GM12801 (cell line): ENCODE measurements around the gene SLC25A51.

ENCODE experiments used
- TF ChIP-seq, protein P1 (sequence below): IDR thresholded peaks from one replicate; pipeline ENCODE4 v1.5.1; 2011; ENCODE audit warnings: control low read depth; ENCODE audit not compliant: insufficient read length; ENCODE audit errors: extremely low read depth

The SLC25A51 gene

DNA sequence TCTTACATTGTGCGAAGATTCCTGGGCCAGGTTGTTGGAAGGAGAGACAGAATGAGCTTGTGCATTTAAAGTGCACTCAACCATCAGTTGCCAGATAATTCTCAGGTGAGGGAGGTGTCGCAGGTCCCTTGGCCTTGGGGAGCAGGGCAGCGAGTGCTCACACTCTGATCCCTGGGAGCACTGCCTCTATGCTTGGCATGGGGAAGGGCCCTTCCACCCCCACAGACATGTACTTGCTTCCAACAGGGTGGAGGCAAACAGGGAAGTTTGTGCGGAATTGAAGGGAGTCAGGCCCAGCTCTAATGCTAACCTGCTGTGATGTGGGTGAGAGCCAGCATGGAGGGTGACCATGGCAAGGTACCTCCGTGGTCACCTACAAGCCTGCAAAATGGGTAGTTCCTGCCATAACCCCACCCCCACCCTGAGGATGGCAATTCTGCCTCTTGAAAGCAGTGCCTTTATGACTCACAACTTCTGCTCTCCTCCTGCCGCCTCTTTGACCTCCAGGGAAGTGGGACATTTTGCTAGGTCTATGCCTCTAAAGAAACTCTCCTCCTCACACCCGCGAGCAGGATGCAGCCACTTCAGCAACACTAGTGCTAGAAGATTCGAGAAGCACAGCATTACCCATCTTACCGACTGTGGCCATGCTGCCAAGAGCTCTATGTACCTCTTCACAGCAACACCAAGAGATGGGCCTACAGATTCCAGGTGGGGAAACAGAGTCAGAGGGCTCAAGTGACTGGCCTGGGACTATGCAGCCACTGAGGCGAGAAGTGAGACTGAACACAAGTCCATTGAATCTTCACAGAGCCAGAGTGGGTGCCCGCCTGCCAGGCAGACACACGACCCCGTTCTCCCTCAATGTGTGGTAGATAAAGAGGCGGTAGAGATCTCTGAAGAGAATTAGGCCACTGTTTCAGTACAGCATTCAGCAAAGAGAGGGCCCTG is 22.1 kb upstream of the SLC25A51 start:
- TF ChIP-seq, protein P1, sequence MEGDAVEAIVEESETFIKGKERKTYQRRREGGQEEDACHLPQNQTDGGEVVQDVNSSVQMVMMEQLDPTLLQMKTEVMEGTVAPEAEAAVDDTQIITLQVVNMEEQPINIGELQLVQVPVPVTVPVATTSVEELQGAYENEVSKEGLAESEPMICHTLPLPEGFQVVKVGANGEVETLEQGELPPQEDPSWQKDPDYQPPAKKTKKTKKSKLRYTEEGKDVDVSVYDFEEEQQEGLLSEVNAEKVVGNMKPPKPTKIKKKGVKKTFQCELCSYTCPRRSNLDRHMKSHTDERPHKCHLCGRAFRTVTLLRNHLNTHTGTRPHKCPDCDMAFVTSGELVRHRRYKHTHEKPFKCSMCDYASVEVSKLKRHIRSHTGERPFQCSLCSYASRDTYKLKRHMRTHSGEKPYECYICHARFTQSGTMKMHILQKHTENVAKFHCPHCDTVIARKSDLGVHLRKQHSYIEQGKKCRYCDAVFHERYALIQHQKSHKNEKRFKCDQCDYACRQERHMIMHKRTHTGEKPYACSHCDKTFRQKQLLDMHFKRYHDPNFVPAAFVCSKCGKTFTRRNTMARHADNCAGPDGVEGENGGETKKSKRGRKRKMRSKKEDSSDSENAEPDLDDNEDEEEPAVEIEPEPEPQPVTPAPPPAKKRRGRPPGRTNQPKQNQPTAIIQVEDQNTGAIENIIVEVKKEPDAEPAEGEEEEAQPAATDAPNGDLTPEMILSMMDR = no peak

DNA sequence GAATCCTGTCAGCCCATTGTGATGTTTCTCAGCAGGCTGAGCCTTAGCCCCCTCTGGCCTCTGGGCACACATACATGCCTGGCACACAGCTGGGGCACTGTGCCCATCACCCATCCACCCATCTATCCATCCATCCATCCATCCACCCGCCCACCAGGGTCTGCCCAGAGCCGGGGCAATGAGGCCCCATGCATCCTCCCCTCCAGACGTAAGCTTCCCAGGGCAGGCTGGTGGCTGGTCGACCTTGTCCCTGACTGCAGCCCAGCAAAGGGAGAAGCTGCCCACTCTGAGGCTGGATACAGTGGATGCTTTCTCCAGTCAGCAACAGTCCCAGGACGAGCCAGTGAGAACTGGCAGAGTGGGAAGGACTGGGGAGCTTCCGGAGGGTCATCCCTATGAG is 21.1 kb upstream of the SLC25A51 start:
- TF ChIP-seq, protein P1 = no peak

DNA sequence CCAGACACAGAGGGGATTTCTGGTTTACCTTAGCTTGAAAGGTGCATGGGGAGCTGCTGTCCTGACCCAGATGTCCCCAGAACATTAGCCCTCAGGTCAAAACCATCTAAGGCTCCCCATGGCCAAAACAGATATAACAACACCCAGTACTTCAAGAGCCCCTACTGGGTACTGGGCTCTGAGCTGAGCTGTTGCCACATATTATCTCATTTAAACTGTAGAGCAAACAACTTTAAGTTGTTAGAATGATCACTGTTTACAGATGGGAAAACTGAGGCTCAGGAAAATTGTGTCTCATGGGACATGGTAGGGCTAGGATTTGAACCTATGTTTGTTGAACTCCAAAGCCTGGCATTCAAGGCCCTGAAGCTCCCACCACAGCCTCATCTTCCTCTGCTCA is 20.6 kb upstream of the SLC25A51 start:
- TF ChIP-seq, protein P1 = no peak

DNA sequence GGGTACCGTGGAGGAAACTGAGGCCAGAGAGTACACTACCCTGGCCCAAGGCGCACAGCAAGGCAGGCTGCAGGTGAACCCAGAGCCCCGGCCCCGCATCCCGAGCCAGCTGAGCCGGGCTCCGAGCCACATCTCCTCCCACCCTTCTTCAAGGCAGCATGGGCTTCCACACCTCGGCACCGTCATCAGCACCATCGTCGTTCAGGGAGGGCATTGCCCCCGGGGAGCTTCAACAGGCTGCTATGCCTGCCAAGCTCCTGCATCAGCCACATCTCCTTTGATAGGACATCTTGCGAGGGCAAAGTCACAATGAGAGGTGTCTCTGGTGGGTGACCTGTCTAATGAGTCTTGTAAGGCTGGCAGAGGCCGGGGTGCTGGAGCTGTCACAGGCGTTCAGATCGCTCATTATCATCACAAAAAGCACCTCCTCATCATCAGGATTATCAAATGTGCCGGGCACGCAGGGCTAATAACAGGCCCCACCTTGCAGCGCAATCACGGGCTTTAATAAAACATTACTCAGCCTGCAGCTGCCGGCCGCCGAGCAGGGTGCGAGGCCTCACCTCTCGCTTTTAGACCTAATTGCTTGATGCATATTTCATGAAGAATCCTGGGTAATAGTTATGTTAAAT is 20.0 kb upstream of the SLC25A51 start:
- TF ChIP-seq, protein P1 = no peak

DNA sequence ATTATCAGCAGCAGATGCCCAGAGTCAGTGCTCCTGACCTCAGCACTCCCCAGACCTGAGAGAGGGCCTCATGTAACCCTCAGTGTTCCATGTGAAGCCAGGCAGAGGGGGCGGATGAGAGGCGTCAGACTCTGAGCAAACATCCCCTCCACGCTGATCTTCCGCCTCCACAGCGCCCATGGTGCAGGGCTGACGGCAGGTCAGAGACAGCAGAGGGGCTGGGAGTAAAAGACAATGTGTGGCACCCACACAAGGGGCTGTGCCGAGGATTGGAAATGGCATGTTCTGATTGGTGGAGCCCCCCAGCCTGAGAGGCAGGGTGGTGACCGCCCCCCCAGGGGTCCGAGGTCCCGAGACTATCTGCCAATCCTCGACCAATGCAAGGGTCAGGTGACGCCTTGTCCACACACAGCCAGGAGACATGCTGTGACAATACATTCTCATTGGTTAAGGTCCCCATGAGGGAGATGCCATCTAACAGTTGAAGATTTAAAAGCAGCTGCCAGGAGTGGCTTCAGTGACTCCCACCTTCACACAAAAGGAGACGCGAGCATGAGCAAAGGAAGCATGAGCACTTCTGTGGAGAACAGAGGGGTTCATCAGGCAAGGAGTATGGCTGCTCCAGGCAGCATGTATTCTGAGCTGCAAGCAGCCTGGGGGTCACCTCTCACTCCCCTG is 19.3 kb upstream of the SLC25A51 start:
- TF ChIP-seq, protein P1 = no peak

DNA sequence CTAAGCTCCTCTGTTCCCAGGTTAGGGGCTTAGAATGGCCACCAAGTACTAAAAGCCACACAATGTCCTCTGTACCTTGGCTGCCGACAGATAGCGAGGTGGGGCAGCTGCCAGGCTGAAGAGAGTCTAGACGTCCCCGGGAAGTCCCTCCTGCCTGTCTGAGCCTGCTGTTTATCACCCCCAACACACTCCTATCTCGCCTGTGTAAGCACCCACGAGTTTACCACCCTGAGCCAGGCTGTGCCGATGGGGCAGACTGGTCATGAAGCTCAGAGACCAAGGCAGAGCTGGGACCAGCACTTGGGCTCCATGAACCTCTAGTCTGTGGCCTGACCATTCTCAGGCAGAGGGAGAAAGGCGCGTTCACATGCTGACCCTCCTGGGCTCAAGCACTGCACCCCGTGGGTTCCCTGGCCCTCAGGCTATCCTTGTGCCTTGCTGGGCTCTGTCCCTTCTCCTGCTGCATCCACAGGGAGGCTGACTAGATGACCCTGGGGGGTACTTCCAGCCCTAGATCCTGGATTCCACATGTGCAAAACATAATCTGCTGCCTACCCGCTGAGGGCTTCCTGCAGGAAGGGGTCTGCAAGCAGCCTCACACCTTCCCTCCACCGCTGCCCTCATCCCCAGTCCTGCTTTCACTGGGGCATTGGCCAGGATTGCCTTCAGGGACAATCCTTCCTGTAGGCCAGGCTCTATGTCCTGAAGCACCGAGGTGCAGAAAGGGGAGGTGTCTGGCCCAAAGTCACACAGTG is 18.6 kb upstream of the SLC25A51 start:
- TF ChIP-seq, protein P1 = no peak
